Measurements from ENCODE around the gene TUBA4B.
A peak's percentile ranks its signal among the peaks of the same experiment; 100 is the strongest.

The TUBA4B gene

GRCh38 chr2:219218732-219219701, 34.0 kb upstream of the TUBA4B start, which contains the start of gene ABCB6:
Gene ABCB6 (minus strand): TSS chr2:219218958. CDS start chr2:219218673, 285 bp downstream.
- peak; percentile 96 for DNase-seq

- no peak for DNase-seq
Observed at GRCh38 chr2:219219784-219220532, 33.1 kb upstream of the TUBA4B start.

DNA sequence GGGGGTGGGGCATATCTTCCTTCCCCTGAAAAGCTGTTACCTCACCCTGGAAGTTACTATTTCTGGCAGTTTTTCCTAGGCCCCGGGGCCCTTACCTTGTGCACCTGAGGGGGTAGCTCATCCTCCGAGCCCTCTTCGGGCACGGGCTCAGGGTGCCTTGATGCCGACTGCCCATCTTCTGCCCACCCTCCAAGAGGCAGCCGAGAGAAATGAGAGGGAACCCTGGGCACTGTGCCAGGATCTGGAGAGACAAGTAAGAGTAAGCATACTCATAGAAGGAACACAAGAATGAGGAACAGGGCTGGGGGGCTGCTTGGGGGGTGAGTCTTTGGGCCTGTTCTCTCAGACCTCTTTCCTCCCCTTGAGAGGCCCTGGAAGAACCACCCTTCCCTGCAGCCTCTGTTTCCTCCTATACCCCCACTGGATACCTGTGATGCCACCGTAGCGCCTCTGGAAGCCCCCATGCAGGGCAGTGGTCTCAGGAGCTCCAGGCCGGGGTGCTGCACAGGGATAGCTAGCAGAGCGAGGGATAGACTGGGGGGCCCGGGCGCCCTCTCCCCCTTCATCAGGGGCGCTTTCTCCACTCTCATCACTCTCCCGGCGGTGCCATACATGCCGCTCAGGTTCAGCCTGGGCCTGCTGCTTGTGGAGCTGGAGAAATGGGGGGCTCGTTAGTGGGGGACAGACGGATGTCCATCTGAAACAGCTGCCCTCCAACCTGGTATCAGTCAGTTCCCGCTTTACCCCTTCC, 32.2 kb upstream of the TUBA4B start:
- no peak for DNase-seq

- no peak for DNase-seq
Observed at GRCh38 chr2:219221957-219222518, 31.0 kb upstream of the TUBA4B start.

- no peak for DNase-seq
Observed at GRCh38 chr2:219223831-219224610, 29.0 kb upstream of the TUBA4B start.

DNA sequence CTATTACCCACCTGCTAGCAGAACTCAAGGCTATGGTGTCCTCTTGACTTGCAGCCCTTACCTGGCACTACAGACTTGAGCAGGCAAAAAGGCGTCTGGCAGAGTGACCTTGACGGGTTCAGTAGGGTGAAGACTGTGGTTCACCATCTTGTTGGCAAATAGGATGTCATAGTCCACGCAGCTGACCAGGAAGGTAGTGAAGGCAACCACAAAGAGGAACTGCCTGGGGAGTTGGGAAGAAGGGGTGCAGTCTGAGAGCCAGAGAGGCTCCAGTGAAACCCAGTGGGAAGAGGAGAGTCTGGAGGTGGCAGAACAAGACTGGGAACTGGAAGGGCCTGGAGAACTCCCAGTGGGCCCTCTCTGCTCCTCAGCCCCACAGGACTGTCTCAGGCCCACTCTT, 27.7 kb upstream of the TUBA4B start:
- DNase-seq = no peak

DNA sequence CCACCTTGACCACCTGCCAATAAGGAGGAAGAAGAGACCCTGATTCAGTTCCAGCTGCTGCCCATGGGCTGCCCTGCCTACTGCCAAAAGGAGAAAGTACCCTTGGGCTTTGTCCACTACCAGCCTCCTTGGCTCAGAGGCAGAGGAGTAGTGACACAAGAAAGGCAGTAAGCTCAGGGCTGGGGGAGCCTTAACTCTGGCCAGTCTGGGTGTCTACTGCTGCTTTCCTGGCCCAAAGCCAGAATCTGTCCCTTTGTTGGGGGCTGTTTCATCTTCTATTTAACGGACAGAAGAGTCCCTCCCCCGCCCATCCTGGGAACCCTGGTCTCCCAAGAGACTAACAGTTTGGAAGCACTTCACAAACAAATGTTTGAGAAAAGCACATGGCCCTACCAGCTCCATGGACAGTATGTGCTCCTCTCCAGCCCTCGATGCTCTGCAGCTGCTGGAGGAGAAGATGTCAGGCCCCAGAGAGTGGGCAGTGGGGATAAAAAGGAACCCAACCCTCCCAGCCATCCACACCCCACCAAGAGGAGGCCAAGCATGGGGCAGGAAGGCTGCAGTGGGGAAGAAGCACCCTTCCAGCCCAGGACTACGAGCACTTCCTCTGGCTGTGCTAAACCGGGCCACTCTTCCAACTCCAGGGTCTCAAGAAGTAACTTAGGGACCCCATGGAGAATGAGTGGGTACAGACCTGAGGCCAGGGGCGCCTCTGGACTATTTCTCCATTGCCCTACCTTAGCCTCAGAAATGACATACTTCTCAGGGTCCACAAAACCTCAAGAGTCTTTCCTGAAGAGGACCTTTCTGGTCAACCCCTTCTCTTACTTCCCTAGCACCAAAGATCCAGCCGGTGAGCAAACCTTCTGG, 24.8 kb upstream of the TUBA4B start:
- no peak for DNase-seq

- no peak for DNase-seq
Observed at GRCh38 chr2:219228911-219229304, 24.1 kb upstream of the TUBA4B start.

DNA sequence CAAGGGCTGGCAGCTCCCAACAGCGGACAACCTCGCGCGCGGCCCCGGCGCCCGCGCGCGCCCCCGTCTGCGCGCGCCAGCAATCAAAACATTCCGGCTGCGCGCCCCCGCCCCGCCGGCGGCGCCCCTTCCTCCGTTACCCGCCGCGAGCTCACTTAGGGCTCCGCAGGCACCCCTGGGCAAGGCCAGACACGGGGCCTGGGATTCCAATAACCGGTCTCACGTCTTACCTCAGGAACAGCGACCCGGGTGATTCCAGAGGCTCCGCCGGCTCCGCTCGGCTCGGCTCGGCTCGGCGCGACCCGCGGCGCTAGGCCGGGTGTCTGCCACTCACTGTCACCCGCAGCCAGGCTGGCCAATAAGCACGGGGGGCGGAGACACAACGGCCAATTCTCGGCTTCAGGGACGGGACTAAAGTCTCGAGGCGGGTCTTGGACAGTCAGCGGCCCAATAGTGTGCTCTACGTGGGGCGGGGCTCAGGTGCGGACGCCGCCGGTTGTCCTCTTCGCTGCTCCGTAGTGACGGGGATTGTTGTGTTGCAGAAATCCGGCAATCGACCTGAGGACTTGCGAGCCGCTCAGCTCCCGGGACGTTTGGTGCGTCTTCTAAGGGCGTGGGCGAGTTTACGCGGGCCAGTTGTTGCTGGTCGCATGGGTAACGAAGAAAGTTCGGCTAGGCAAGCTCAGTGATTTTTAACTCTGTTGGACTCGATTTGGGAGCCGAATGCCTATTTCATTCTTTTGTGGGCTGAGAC, 23.6 kb upstream of the TUBA4B start, which contains the start of the genes ANKZF1 and ATG9A:
TSS of gene ANKZF1 (plus strand) at position 502 of the 754 bp plus-strand sequence. CDS start 452 bp downstream, outside the sequence.
TSS of gene ATG9A (minus strand) at position 332 of the 754 bp plus-strand sequence. CDS start 1,612 bp downstream, outside the sequence.
- DNase-seq = peak; percentile 99

- DNase-seq = peak; percentile 72
Observed at GRCh38 chr2:219230059-219230540, 22.9 kb upstream of the TUBA4B start.

- DNase-seq = no peak
Observed at GRCh38 chr2:219234331-219234730, 18.7 kb upstream of the TUBA4B start.

- DNase-seq = no peak
Observed at GRCh38 chr2:219243291-219243761, 9.7 kb upstream of the TUBA4B start.

DNA sequence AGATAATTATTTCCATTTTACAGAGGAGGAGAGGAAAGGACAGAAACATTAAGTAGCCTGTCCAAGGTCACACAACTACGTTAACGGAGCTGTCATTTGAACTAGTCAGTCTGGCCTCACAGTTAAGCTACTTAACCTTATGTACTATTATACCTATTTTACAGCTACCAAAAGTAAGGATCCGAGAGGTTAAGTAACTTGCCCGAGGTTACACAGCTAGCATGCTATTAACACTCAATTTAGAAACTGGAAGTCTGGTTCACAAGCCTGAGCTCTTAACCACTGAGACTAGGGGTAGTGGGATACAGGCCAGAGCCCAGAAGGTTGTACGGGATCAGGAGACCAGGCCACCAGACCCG, 8.3 kb upstream of the TUBA4B start:
- no peak for DNase-seq

- peak; percentile 91 for DNase-seq
Observed at GRCh38 chr2:219245148-219245898, 7.7 kb upstream of the TUBA4B start, which contains the start of the genes GLB1L and STK16. Gene GLB1L (minus strand): TSS chr2:219245444. CDS start chr2:219243573, 1,871 bp downstream. Gene STK16 (plus strand): TSS chr2:219245479. CDS start chr2:219246000, 521 bp downstream.

- no peak for DNase-seq
Observed at GRCh38 chr2:219245899-219246230, 7.2 kb upstream of the TUBA4B start.

- no peak for DNase-seq
Observed at GRCh38 chr2:219246559-219246958, 6.5 kb upstream of the TUBA4B start.

DNA sequence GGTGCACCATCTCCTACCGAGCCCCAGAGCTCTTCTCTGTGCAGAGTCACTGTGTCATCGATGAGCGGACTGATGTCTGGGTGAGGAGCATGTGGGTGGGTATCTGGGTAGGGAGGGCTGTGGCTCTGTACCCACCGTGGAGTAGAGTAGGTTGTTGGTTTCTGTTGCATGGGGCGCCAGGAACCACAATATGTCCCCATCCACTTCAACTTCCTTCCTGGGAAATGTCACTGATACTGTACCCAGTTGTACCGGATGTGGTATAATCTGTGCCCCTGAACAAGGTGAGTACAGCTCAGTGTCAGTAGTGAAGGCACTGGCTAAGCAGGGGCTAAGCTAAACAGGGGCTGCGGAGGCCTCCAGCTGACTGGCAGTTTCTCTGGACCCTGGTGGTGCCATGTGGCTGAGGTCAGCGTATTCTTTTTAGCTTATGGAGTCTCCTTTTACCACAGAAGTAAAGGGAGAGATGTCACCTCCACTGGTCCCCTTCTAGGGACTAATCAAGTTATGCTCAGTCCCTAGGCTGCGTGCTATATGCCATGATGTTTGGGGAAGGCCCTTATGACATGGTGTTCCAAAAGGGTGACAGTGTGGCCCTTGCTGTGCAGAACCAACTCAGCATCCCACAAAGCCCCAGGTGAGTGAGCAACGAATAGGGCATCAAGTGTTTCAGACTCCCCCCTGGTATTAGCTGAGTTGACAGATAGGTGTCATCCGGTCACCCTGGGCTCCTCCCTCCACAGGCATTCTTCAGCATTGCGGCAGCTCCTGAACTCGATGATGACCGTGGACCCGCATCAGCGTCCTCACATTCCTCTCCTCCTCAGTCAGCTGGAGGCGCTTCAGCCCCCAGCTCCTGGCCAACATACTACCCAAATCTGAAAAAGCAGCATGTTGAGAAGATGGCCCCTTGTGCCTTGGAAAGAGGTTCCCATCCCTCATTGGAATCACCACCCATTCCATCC, 5.1 kb upstream of the TUBA4B start:
- no peak for DNase-seq
